CD4-positive, alpha-beta memory T cell (primary cell): ENCODE measurements around the gene PREB. TPM values are rescaled to one million over a fixed set of nuclear protein-coding genes. Genes with fewer than 3 reads are reported as not detected.

Source experiments
- CTCF ChIA-PET: fragments of 350-600 bp; sonication (Branson Sonifier 250); formaldehyde crosslinking; loops from one replicate; lab custom pipeline; 2021; ENCODE audit warnings: inconsistent platforms; ENCODE audit not compliant: partially characterized antibody; lab: Charles Lee
- POLR2A ChIA-PET: fragments of 350-600 bp; sonication (Branson Sonifier 250); formaldehyde crosslinking; loops from one replicate; lab custom pipeline; 2021; ENCODE audit not compliant: partially characterized antibody; lab: Charles Lee
- DNase-seq, 5 donors: peaks; one replicate each; pipeline versions ENCODE4 v3.0.0 to v3.0.0-alpha.2; 2020 to 2022; ENCODE audit warnings: mixed read lengths in 1 of 5
- H3K27ac ChIP-seq: one replicate; pipeline ENCODE4 v1.7.0; 2013; ENCODE audit warnings: low read depth, low read length
- H3K27me3 ChIP-seq: 2 replicates; pipeline ENCODE4 v1.7.0; 2013; ENCODE audit warnings: mild to moderate bottlenecking, low read length, moderate library complexity; ENCODE audit not compliant: insufficient read depth
- H3K36me3 ChIP-seq: 2 replicates; pipeline ENCODE4 v1.7.0; 2013; ENCODE audit warnings: mild to moderate bottlenecking, low read length, moderate library complexity; ENCODE audit not compliant: insufficient read depth
- H3K4me1 ChIP-seq: 2 replicates; pipeline ENCODE4 v1.7.0; 2013; ENCODE audit warnings: mild to moderate bottlenecking, low read length, moderate library complexity; ENCODE audit not compliant: insufficient read depth
- H3K4me3 ChIP-seq, 2 donors: one replicate each; pipeline ENCODE4 v1.7.0; 2013; ENCODE audit warnings: low read length in 2 of 2, mild to moderate bottlenecking in 1 of 2
- H3K9me3 ChIP-seq, 2 donors: one replicate each; pipeline ENCODE4 v1.7.0; 2013; ENCODE audit warnings: low read length in 2 of 2, control low read depth in 1 of 2; ENCODE audit not compliant: control insufficient read depth in 1 of 2
- H3K27ac Mint-ChIP-seq, 7 donors: one replicate each; pipeline ENCODE4 v1.8.0; 2020 to 2021; ENCODE audit warnings: mixed read lengths in 7 of 7, mild to moderate bottlenecking in 6 of 7, inconsistent platforms in 3 of 7, moderate library complexity in 3 of 7
- H3K27me3 Mint-ChIP-seq, 2 donors: one replicate each; pipeline ENCODE4 v1.8.0; 2020 to 2021; ENCODE audit warnings: mixed read lengths in 2 of 2
- H3K36me3 Mint-ChIP-seq, 2 donors: one replicate each; pipeline ENCODE4 v1.8.0; 2020 to 2021; ENCODE audit warnings: mixed read lengths in 2 of 2, inconsistent platforms in 1 of 2, mild to moderate bottlenecking in 1 of 2
- H3K4me1 Mint-ChIP-seq, 4 donors: one replicate each; pipeline ENCODE4 v1.8.0; 2020 to 2021; ENCODE audit warnings: mixed read lengths in 4 of 4, mild to moderate bottlenecking in 1 of 4
- H3K4me3 Mint-ChIP-seq, 8 donors: one replicate each; pipeline ENCODE4 v1.8.0; 2020 to 2021; ENCODE audit warnings: mixed read lengths in 8 of 8, mild to moderate bottlenecking in 7 of 8, moderate library complexity in 6 of 8, inconsistent platforms in 3 of 8
- H3K9me3 Mint-ChIP-seq, 8 donors: one replicate each; pipeline ENCODE4 v1.8.0; 2020 to 2021; ENCODE audit warnings: mixed read lengths in 8 of 8, mild to moderate bottlenecking in 5 of 8, inconsistent platforms in 3 of 8, moderate library complexity in 1 of 8
- intact Hi-C: fragments of 100-400 bp; cut with micrococcal nuclease; formaldehyde crosslinking; loops from one replicate; pipeline ENCODE4 v1.15.1; 2023
- polyA plus RNA-seq, 2 donors: library from polyadenylated mRNA; unstranded; fragments of 300-500 nt; fragmentation: Illumina TruSeq; gene quantifications; one replicate each; pipeline ENCODE4 v1.2.3, GENCODE V29; 2021
- total RNA-seq, 2 experiments: library from RNA; stranded (reverse); gene quantifications; one replicate each; pipeline ENCODE4 v1.2.3, GENCODE V29; 2021

Gene PREB
- total and polyA plus RNA-seq, 4 experiments from 2014 or later, result 64.5 to 74.2 (median 65.4) TPM

- H3K27ac Mint-ChIP-seq, result peak overlapping the region in 1 of 7 donors; percentile 19
- ChIA-PET POLR2A (no interaction called here), CTCF (interaction anchor here (0.9 to 1.4 kb wide), 3 partner anchors 8 to 150 kb away, joined by 3 read pairs; no protein-coding TSS in a partner anchor)
- Histone ChIP-seq H3K36me3 (no peaks in the 10 kb centered on the region), H3K27ac (no peak overlapping the region), H3K9me3 (no peaks in the 10 kb centered on the region), H3K4me3 (no peak overlapping the region), H3K27me3 (no peaks in the 10 kb centered on the region), H3K4me1 (no peaks in the 10 kb centered on the region)
- H3K4me1 Mint-ChIP-seq, result no peaks in the 10 kb centered on the region
- no peak for DNase-seq
- peaks cover 2 to 8% of the 10 kb centered on the region in 2 donors for H3K27me3 Mint-ChIP-seq
- H3K36me3 Mint-ChIP-seq, result no peaks in the 10 kb centered on the region
- H3K4me3 Mint-ChIP-seq, result no peak overlapping the region
- intact Hi-C loops, result no loop called here
- H3K9me3 Mint-ChIP-seq, result no peaks in the 10 kb centered on the region
Observed at GRCh38 chr2:27152102-27152795, 17.8 kb upstream of the PREB start.

GRCh38 chr2:27150639-27151230, 16.3 kb upstream of the PREB start:
- H3K9me3 Mint-ChIP-seq, result no peaks in the 10 kb centered on the region
- Histone ChIP-seq H3K4me1 (no peaks in the 10 kb centered on the region), H3K9me3 (no peaks in the 10 kb centered on the region), H3K27me3 (no peaks in the 10 kb centered on the region), H3K27ac (no peak overlapping the region), H3K36me3 (no peaks in the 10 kb centered on the region), H3K4me3 (no peak overlapping the region)
- intact Hi-C loops, result no loop called here
- CTCF ChIA-PET, result interaction anchor here (0.9 to 1.4 kb wide), 2 partner anchors 10 to 19 kb away, joined by 3 to 6 read pairs; no protein-coding TSS in a partner anchor
- POLR2A ChIA-PET, result no interaction called here
- DNase-seq, result no peak
- H3K4me3 Mint-ChIP-seq, result no peak overlapping the region
- H3K27me3 Mint-ChIP-seq, result peaks cover 3 to 8% of the 10 kb centered on the region in 2 donors
- H3K27ac Mint-ChIP-seq, result no peak overlapping the region
- no peaks in the 10 kb centered on the region for H3K36me3 Mint-ChIP-seq
- H3K4me1 Mint-ChIP-seq, result no peaks in the 10 kb centered on the region

- ChIA-PET CTCF (no interaction called here), POLR2A (no interaction called here)
- no peaks in the 10 kb centered on the region for H3K4me1 ChIP-seq
- H3K27me3 ChIP-seq, result no peaks in the 10 kb centered on the region
- intact Hi-C loops, result no loop called here
- no peak for DNase-seq
- H3K27me3 Mint-ChIP-seq, result peaks cover 3 to 8% of the 10 kb centered on the region in 2 donors
- no peaks in the 10 kb centered on the region for H3K9me3 ChIP-seq
- no peak overlapping the region for H3K27ac ChIP-seq
- H3K27ac Mint-ChIP-seq, result no peak overlapping the region
- no peaks in the 10 kb centered on the region for H3K4me1 Mint-ChIP-seq
- H3K4me3 Mint-ChIP-seq, result no peak overlapping the region
- H3K9me3 Mint-ChIP-seq, result no peaks in the 10 kb centered on the region
- H3K36me3 Mint-ChIP-seq, result no peaks in the 10 kb centered on the region
- no peaks in the 10 kb centered on the region for H3K36me3 ChIP-seq
- no peak overlapping the region for H3K4me3 ChIP-seq
Observed at GRCh38 chr2:27149570-27150405, 15.4 kb upstream of the PREB start.

GRCh38 chr2:27148801-27149439, 14.5 kb upstream of the PREB start, which contains the start of gene TCF23:
TSS of gene TCF23 (plus strand) at chr2:27149004. CDS start at chr2:27149134, 130 bp downstream.
- Mint-ChIP-seq H3K9me3 (no peaks in the 10 kb centered on the region), H3K27me3 (peaks cover 3 to 8% of the 10 kb centered on the region in 2 donors), H3K36me3 (no peaks in the 10 kb centered on the region), H3K4me1 (no peaks in the 10 kb centered on the region), H3K4me3 (no peak within 1 kb of the TSS), H3K27ac (no peak within 1 kb of the TSS)
- H3K4me3 ChIP-seq, result no peak within 1 kb of the TSS
- H3K36me3 ChIP-seq, result no peaks in the 10 kb centered on the region
- H3K9me3 ChIP-seq, result no peaks in the 10 kb centered on the region
- CTCF ChIA-PET, result no interaction called here
- intact Hi-C loops, result no loop called here
- H3K27ac ChIP-seq, result no peak within 1 kb of the TSS
- no peaks in the 10 kb centered on the region for H3K27me3 ChIP-seq
- H3K4me1 ChIP-seq, result no peaks in the 10 kb centered on the region
- no peak for DNase-seq
- POLR2A ChIA-PET, result no interaction called here

- intact Hi-C loops, result no loop called here
- Mint-ChIP-seq H3K4me1 (no peaks in the 10 kb centered on the region), H3K9me3 (peaks cover 0 to 4% (median 1%) of the 10 kb centered on the region in 8 donors), H3K27ac (no peak overlapping the region), H3K27me3 (peaks cover 3 to 9% of the 10 kb centered on the region in 2 donors), H3K4me3 (no peak overlapping the region), H3K36me3 (no peaks in the 10 kb centered on the region)
- Histone ChIP-seq H3K27me3 (no peaks in the 10 kb centered on the region), H3K36me3 (no peaks in the 10 kb centered on the region), H3K4me1 (no peaks in the 10 kb centered on the region), H3K27ac (no peak overlapping the region), H3K4me3 (no peak overlapping the region), H3K9me3 (no peaks in the 10 kb centered on the region)
- CTCF ChIA-PET, result no interaction called here
- no peak for DNase-seq
- POLR2A ChIA-PET, result no interaction called here
Observed at GRCh38 chr2:27147935-27148334, 13.5 kb upstream of the PREB start.

- H3K4me3 ChIP-seq, result no peak overlapping the region
- H3K27me3 Mint-ChIP-seq, result peaks cover 3 to 7% of the 10 kb centered on the region in 2 donors
- no peaks in the 10 kb centered on the region for H3K36me3 ChIP-seq
- DNase-seq, result no peak
- no peaks in the 10 kb centered on the region for H3K4me1 Mint-ChIP-seq
- no peak overlapping the region for H3K4me3 Mint-ChIP-seq
- no peaks in the 10 kb centered on the region for H3K9me3 ChIP-seq
- H3K4me1 ChIP-seq, result no peaks in the 10 kb centered on the region
- CTCF ChIA-PET, result no interaction called here
- intact Hi-C loops, result no loop called here
- no peaks in the 10 kb centered on the region for H3K27me3 ChIP-seq
- POLR2A ChIA-PET, result no interaction called here
- H3K9me3 Mint-ChIP-seq, result peaks cover 0 to 8% (median 1%) of the 10 kb centered on the region in 8 donors
- H3K27ac ChIP-seq, result no peak overlapping the region
- H3K27ac Mint-ChIP-seq, result no peak overlapping the region
- no peaks in the 10 kb centered on the region for H3K36me3 Mint-ChIP-seq
Observed at GRCh38 chr2:27145682-27146081, 11.2 kb upstream of the PREB start.

GRCh38 chr2:27143285-27143684, 8.8 kb upstream of the PREB start:
- no peak for DNase-seq
- no peak overlapping the region for H3K27ac ChIP-seq
- intact Hi-C loops, result no loop called here
- H3K36me3 ChIP-seq, result no peaks in the 10 kb centered on the region
- Mint-ChIP-seq H3K9me3 (peaks cover 0 to 8% (median 1%) of the 10 kb centered on the region in 8 donors), H3K4me3 (no peak overlapping the region), H3K27ac (no peak overlapping the region), H3K4me1 (no peaks in the 10 kb centered on the region), H3K36me3 (no peaks in the 10 kb centered on the region), H3K27me3 (peaks cover 3 to 4% of the 10 kb centered on the region in 2 donors)
- H3K4me1 ChIP-seq, result no peaks in the 10 kb centered on the region
- H3K9me3 ChIP-seq, result no peaks in the 10 kb centered on the region
- no peaks in the 10 kb centered on the region for H3K27me3 ChIP-seq
- POLR2A ChIA-PET, result no interaction called here
- H3K4me3 ChIP-seq, result no peak overlapping the region
- CTCF ChIA-PET, result no interaction called here
